GM12878 (cell line): ENCODE measurements around the gene TAF6L. TPM values are rescaled to one million over a fixed set of nuclear protein-coding genes. Genes with fewer than 3 reads are reported as not detected.

Experiments
- ATAC-seq: fragments of 200-7000 bp; cut with Tn5 transposase; 3 replicates; pipeline ENCODE4 v1.9.1; 2020; ENCODE audit warnings: mild to moderate bottlenecking, moderate library complexity
- BruUV-seq: library from RNA; stranded (reverse); fragments of 400-500 nt; replicated peaks from 2 replicates; lab custom pipeline; 2021; lab: Mats Ljungman, UMichigan
- CTCF ChIA-PET: fragments of 300-600 bp; sonication (Branson Sonifier 250); formaldehyde crosslinking; extraction: SDS; loops from one replicate; lab custom pipeline; 2021; ENCODE audit warnings: inconsistent platforms; lab: Yijun Ruan, JAX
- POLR2A ChIA-PET: fragments of 350-600 bp; formaldehyde crosslinking; extraction: SDS; loops from one replicate; lab custom pipeline; 2021; ENCODE audit warnings: inconsistent platforms; lab: Charles Lee
- RAD21 ChIA-PET: fragments of 300-600 bp; sonication (Branson Sonifier 250); formaldehyde crosslinking; loops from one replicate; lab custom pipeline; 2023; ENCODE audit warnings: antibody characterized with exemption; ENCODE audit not compliant: unreplicated experiment; lab: Charles Lee
- SMC1A ChIA-PET: fragments of 300-600 bp; sonication (Branson Sonifier 250); formaldehyde crosslinking; loops from one replicate; lab custom pipeline; 2023; ENCODE audit not compliant: unreplicated experiment, uncharacterized antibody; lab: Charles Lee
- DNase-seq: peaks from one replicate; pipeline ENCODE4 v3.0.0-alpha.2; 2011; ENCODE audit warnings: low read depth, low spot score
- FAIRE-seq: peaks from 3 replicates; lab custom pipeline; 2011; peaks lifted over from hg19 to GRCh38; lab: Jason Lieb, UNC
- H2AFZ ChIP-seq: 2 replicates; pipeline ENCODE4 v1.6.0; 2011; ENCODE audit warnings: low read depth, low read length, control low read depth; ENCODE audit not compliant: control insufficient read depth
- H3K27ac ChIP-seq: 2 replicates; pipeline ENCODE4 v1.5.1; 2011; ENCODE audit warnings: control low read depth; ENCODE audit not compliant: control insufficient read depth, insufficient read depth
- H3K27me3 ChIP-seq, 2 experiments: replicated peaks in 1 of 2; 2 replicates each; pipeline versions ENCODE4 v1.6.0 to v1.6.1; 2011; ENCODE audit warnings: low read length in 1 of 2; ENCODE audit not compliant: control insufficient read depth in 2 of 2, insufficient read depth in 2 of 2
- H3K36me3 ChIP-seq, 2 experiments: 2 replicates each; pipeline ENCODE4 v1.5.1; 2011; ENCODE audit warnings: low read length in 1 of 2; ENCODE audit not compliant: control insufficient read depth in 2 of 2, insufficient read depth in 2 of 2
- H3K4me1 ChIP-seq: 2 replicates; pipeline ENCODE4 v1.6.1; 2011; ENCODE audit warnings: mild to moderate bottlenecking, low read length, moderate library complexity, mixed read lengths; ENCODE audit not compliant: control insufficient read depth, insufficient read depth
- H3K4me2 ChIP-seq: 2 replicates; pipeline ENCODE4 v1.6.0; 2011; ENCODE audit warnings: control low read depth; ENCODE audit not compliant: control insufficient read depth, insufficient read depth
- H3K4me3 ChIP-seq: fragments of 200-600 bp; sonication (generic); 2 replicates; pipeline ENCODE4 v1.5.1; 2016
- H3K79me2 ChIP-seq: 2 replicates; pipeline ENCODE4 v1.6.0; 2011; ENCODE audit warnings: low read length; ENCODE audit not compliant: control insufficient read depth, insufficient read depth
- H3K9ac ChIP-seq: 2 replicates; pipeline ENCODE4 v1.8.0; 2011; ENCODE audit warnings: low read length, control low read depth, mixed read lengths; ENCODE audit not compliant: control insufficient read depth, insufficient read depth
- H3K9me3 ChIP-seq: replicated peaks from 3 replicates; pipeline ENCODE4 v1.5.1; 2011; ENCODE audit warnings: mild to moderate bottlenecking, low read length; ENCODE audit not compliant: control insufficient read depth, insufficient read depth
- H4K20me1 ChIP-seq: 2 replicates; pipeline ENCODE4 v1.6.0; 2011; ENCODE audit not compliant: control insufficient read depth, insufficient read depth
- BMI1 ChIP-seq: fragments of 450-650 bp; IDR thresholded peaks from 2 replicates; pipeline ENCODE4 v1.6.1; 2016; ENCODE audit warnings: mild to moderate bottlenecking, moderate library complexity, borderline replicate concordance
- CBX5 ChIP-seq: sonication (generic); IDR thresholded peaks from 2 replicates; pipeline ENCODE4 v1.6.1; 2016; ENCODE audit warnings: low read depth, moderate library complexity, mild to moderate bottlenecking, inconsistent platforms
- EGR1 ChIP-seq, 2 experiments: IDR thresholded peaks; 1 replicate in 1 of 2; 2 replicates in 1 of 2; pipeline ENCODE4 v1.6.1; 2011 to 2012; ENCODE audit warnings: low read depth in 2 of 2, low read length in 2 of 2, borderline replicate concordance in 1 of 2, mild to moderate bottlenecking in 1 of 2, moderate library complexity in 1 of 2
- ESRRA ChIP-seq: IDR thresholded peaks from 2 replicates; pipeline ENCODE4 v1.6.1; 2012; ENCODE audit warnings: mild to moderate bottlenecking, low read length, improper control_type of control experiment
- HCFC1 ChIP-seq: fragments of 150-350 bp; IDR thresholded peaks from 2 replicates; pipeline ENCODE4 v1.6.1; 2014; ENCODE audit warnings: low read length
- HDAC6 ChIP-seq: fragments of 200-600 bp; sonication (generic); IDR thresholded peaks from one replicate; pipeline ENCODE4 v1.8.0; 2017; ENCODE audit warnings: antibody characterized with exemption; ENCODE audit not compliant: unreplicated experiment
- LARP7 ChIP-seq: fragments of 450-650 bp; IDR thresholded peaks from 2 replicates; pipeline ENCODE4 v1.6.1; 2017; ENCODE audit warnings: mild to moderate bottlenecking
- MTA2 ChIP-seq: fragments of 450-650 bp; IDR thresholded peaks from 2 replicates; pipeline ENCODE4 v1.6.1; 2016; ENCODE audit warnings: low read depth, mild to moderate bottlenecking, moderate library complexity
- NR2C1 ChIP-seq: fragments of 450-650 bp; IDR thresholded peaks from 2 replicates; pipeline ENCODE4 v1.6.1; 2017; ENCODE audit warnings: antibody characterized with exemption, mild to moderate bottlenecking, moderate library complexity
- POLR2A ChIP-seq: IDR thresholded peaks from 2 replicates; pipeline ENCODE4 v1.6.1; 2011; ENCODE audit warnings: low read depth, mild to moderate bottlenecking, low read length
- RAD21 ChIP-seq: IDR thresholded peaks from 2 replicates; pipeline ENCODE4 v1.6.1; 2011; ENCODE audit warnings: mild to moderate bottlenecking, low read depth, low read length, moderate library complexity; ENCODE audit not compliant: insufficient read depth
- RUNX3 ChIP-seq: IDR thresholded peaks from 2 replicates; pipeline ENCODE4 v1.6.1; 2012; ENCODE audit warnings: low read length, inconsistent platforms
- SIN3A ChIP-seq: IDR thresholded peaks from 2 replicates; pipeline ENCODE4 v1.6.1; 2012; ENCODE audit warnings: low read depth, low read length, improper control_type of control experiment
- SMARCA5 ChIP-seq: fragments of 450-650 bp; IDR thresholded peaks from 2 replicates; pipeline ENCODE4 v1.6.1; 2017; ENCODE audit warnings: mild to moderate bottlenecking
- SMC3 ChIP-seq: IDR thresholded peaks from 2 replicates; pipeline ENCODE4 v1.6.1; 2011; ENCODE audit warnings: low read length, improper control_type of control experiment, borderline replicate concordance
- TAF1 ChIP-seq: IDR thresholded peaks from 2 replicates; pipeline ENCODE4 v1.6.1; 2011; ENCODE audit warnings: mild to moderate bottlenecking, low read depth, low read length, borderline replicate concordance
- TCF12 ChIP-seq: IDR thresholded peaks from 2 replicates; pipeline ENCODE4 v1.6.1; 2011; ENCODE audit warnings: low read depth, mild to moderate bottlenecking, low read length
- TCF3 ChIP-seq: IDR thresholded peaks from 2 replicates; pipeline ENCODE4 v1.6.1; 2012; ENCODE audit warnings: low read depth, mild to moderate bottlenecking, low read length, borderline replicate concordance; ENCODE audit not compliant: insufficient read depth
- ZNF207 ChIP-seq: fragments of 450-650 bp; IDR thresholded peaks from 2 replicates; pipeline ENCODE4 v1.6.1; 2014; ENCODE audit warnings: antibody characterized with exemption, mild to moderate bottlenecking, borderline replicate concordance
- WGBS: methylation state at CpG from one replicate; pipeline ENCODE4 v1.1.6; 2016; ENCODE audit warnings: low lambda C conversion rate; ENCODE audit not compliant: insufficient replicate concordance, insufficient coverage; ENCODE audit errors: missing lambda C conversion rate; 5-methylcytosine and 5-hydroxymethylcytosine counted together
- in situ Hi-C: fragments of 300-500 bp; cut with MboI; formaldehyde crosslinking; loops from 9 replicates; pipeline ENCODE4 v1.14.3; 2018; ENCODE audit warnings: mixed read lengths
- intact Hi-C: fragments of 100-400 bp; cut with micrococcal nuclease; formaldehyde crosslinking; loops from one replicate; pipeline ENCODE4 v1.14.2; 2022; ENCODE audit not compliant: unreplicated experiment
- polyA plus RNA-seq, 11 experiments: library from polyadenylated mRNA; depleted of rRNA in 4 of 11; unstranded in 6 of 11; stranded (reverse) in 5 of 11; fragments of >200 nt; fragmentation: Nextera tagmentation in 4 of 11; fragmentation: Illumina TruSeq in 1 of 11; extraction: Ambion mirVana in 4 of 11; extraction: Trizol in 1 of 11; gene quantifications; 1 replicate in 1 of 11; 2 replicates in 10 of 11; pipeline versions ENCODE4 v1.2.1 to v1.2.3, GENCODE V29; 2011 to 2016; ENCODE audit warnings: inconsistent platforms in 2 of 11, missing spikeins in 2 of 11, low read depth in 1 of 11
- total RNA-seq, 4 experiments: library from RNA; depleted of rRNA in 3 of 4; stranded (reverse); fragments of >200 nt in 3 of 4; fragmentation: Illumina TruSeq in 1 of 4; extraction: Trizol in 1 of 4; gene quantifications; 2 replicates each; pipeline versions ENCODE4 v1.2.1 to v1.2.3, GENCODE V29; 2013 to 2021
- TF ChIP-seq, protein P1 (sequence below): fragments of 450-650 bp; IDR thresholded peaks from 2 replicates; pipeline ENCODE4 v1.6.1; 2016; ENCODE audit warnings: mild to moderate bottlenecking
- TF ChIP-seq, protein P2 (sequence below): fragments of 450-650 bp; conservative IDR thresholded peaks from 2 replicates; pipeline ENCODE4 v1.6.1; 2017; ENCODE audit warnings: mild to moderate bottlenecking, moderate library complexity

TAF6L gene
- total and polyA plus RNA-seq, 10 of the 15 experiments (the other 5 are each of a cell fraction or from before 2014, with no cell fraction given): 0.15 to 35.6 (median 19.0) TPM

DNA sequence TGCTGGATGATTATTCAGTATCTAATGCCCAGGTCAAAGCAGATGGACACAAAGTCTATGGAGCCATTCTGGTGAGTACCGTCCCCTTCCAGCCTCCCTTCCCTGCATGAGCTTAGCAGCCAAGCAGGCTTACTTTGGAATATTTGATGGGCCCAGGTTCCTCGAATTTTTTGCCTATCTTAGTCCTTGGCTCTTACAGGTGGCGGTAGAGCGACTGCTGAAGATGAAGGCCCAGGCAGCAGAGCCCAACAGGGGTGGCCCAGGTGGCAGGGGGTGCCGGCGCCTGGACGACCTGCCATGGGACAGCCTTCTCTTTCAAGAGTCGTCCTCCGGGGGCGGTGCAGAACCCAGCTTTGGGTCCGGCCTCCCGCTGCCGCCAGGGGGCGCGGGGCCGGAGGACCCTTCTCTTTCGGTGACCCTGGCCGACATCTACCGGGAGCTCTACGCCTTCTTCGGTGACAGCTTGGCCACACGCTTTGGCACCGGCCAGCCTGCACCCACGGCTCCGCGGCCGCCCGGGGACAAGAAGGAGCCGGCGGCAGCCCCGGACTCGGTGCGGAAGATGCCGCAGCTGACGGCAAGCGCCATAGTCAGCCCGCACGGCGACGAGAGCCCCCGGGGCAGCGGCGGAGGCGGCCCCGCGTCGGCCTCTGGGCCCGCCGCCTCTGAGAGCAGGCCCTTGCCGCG, 15.3 kb downstream of the TAF6L start:
- H4K20me1 ChIP-seq: no peaks in the 10 kb centered on the region
- no peaks in the 10 kb centered on the region for H3K9me3 ChIP-seq
- CTCF ChIA-PET: interaction anchor here (0.5 to 6.6 kb wide), 42 partner anchors 11 to 392 kb away, joined by 3 to 131 read pairs (median 5); partner anchors contain the start of genes BSCL2, GNG3, HNRNPUL2 and POLR2G
- WGBS: under 1% methylated on average over 51 of the region's 51 CpGs
- no TSS peak for BruUV-seq
- in situ Hi-C loops: no loop called here
- H3K4me1 ChIP-seq: peaks cover 6% of the 10 kb centered on the region
- peak overlapping the region; percentile 31 for H2AFZ ChIP-seq
- SMC1A ChIA-PET: interaction anchor here (0.9 to 4.2 kb wide), 18 partner anchors 11 to 362 kb away, joined by 3 to 33 read pairs (median 4); partner anchors contain the start of genes POLR2G, SLC3A2, TAF6L and WDR74
- peaks cover 5 to 14% of the 10 kb centered on the region in 2 experiments for H3K36me3 ChIP-seq
- H3K4me3 ChIP-seq: peak overlapping the region; percentile 95
- peak overlapping the region; percentile 77 for H3K9ac ChIP-seq
- POLR2A ChIA-PET: interaction anchor here (0.9 to 6.0 kb wide), 19 partner anchors 8 to 115 kb away, joined by 3 to 53 read pairs (median 7); partner anchors contain the start of genes HNRNPUL2, LBHD1, POLR2G and SLC3A2
- ATAC-seq: peak; percentile 86
- intact Hi-C loops: loop anchor here (1.0 to 5.0 kb wide), 5 partner anchors 16 to 96 kb away; partner anchors contain the start of genes NXF1, SLC3A2, TAF6L and WDR74
- no peaks in the 10 kb centered on the region for H3K27me3 ChIP-seq
- H3K27ac ChIP-seq: peak overlapping the region; percentile 64
- H3K79me2 ChIP-seq: peaks cover 39% of the 10 kb centered on the region
- no peak for DNase-seq
- peak; percentile 81 for FAIRE-seq
- peak overlapping the region; percentile 95 for H3K4me2 ChIP-seq
- RAD21 ChIA-PET: interaction anchor here (0.6 to 3.8 kb wide), 25 partner anchors 9 to 392 kb away, joined by 3 to 57 read pairs (median 5); partner anchors contain the start of genes C11orf98, CSKMT, HNRNPUL2 and LBHD1
- TF ChIP-seq TAF1: peak; percentile 35; the same call in 1 of the 2 replicates
- TF ChIP-seq, protein P1, sequence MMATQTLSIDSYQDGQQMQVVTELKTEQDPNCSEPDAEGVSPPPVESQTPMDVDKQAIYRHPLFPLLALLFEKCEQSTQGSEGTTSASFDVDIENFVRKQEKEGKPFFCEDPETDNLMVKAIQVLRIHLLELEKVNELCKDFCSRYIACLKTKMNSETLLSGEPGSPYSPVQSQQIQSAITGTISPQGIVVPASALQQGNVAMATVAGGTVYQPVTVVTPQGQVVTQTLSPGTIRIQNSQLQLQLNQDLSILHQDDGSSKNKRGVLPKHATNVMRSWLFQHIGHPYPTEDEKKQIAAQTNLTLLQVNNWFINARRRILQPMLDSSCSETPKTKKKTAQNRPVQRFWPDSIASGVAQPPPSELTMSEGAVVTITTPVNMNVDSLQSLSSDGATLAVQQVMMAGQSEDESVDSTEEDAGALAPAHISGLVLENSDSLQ: 0 out of 2 replicates have a peak, but pooled peaks have one; percentile 24
- peak; percentile 63 for TF ChIP-seq RAD21
- TF ChIP-seq BMI1: no peak
- peak; percentile 22; the same call in 1 of the 2 replicates for TF ChIP-seq SIN3A
- peak; percentile 98; the same call in 1 of the 2 replicates for TF ChIP-seq SMARCA5
- TF ChIP-seq SMC3: peak; percentile 91
- TF ChIP-seq, protein P2, sequence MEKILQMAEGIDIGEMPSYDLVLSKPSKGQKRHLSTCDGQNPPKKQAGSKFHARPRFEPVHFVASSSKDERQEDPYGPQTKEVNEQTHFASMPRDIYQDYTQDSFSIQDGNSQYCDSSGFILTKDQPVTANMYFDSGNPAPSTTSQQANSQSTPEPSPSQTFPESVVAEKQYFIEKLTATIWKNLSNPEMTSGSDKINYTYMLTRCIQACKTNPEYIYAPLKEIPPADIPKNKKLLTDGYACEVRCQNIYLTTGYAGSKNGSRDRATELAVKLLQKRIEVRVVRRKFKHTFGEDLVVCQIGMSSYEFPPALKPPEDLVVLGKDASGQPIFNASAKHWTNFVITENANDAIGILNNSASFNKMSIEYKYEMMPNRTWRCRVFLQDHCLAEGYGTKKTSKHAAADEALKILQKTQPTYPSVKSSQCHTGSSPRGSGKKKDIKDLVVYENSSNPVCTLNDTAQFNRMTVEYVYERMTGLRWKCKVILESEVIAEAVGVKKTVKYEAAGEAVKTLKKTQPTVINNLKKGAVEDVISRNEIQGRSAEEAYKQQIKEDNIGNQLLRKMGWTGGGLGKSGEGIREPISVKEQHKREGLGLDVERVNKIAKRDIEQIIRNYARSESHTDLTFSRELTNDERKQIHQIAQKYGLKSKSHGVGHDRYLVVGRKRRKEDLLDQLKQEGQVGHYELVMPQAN: 0 out of 2 replicates have a peak, but pooled peaks have one; percentile 83
- peak; percentile 41; the same call in 1 of the 2 replicates for TF ChIP-seq CBX5
- TF ChIP-seq HDAC6: no peak
- TF ChIP-seq ZNF207: 0 out of 2 replicates have a peak, but pooled peaks have one; percentile 52
- TF ChIP-seq POLR2A: peak; percentile 7; the same call in 1 of the 2 replicates
- TF ChIP-seq EGR1 (IDR thresholded peaks at IDR 0.05; ENCODE audit: borderline replicate concordance in 1 of 2, low read depth in 2 of 2, low read length in 2 of 2): peak in 1 of 2 experiments; percentile 73; a peak in 2 of 3 replicates
- TF ChIP-seq RUNX3: peak; percentile 18; the same call in 1 of the 2 replicates
- peak; percentile 91 for TF ChIP-seq LARP7
- TF ChIP-seq TCF3: peak; percentile 30; the same call in 1 of the 2 replicates
- TF ChIP-seq TCF12: 0 out of 2 replicates have a peak, but pooled peaks have one; percentile 29
- peak; percentile 39; the same call in 1 of the 2 replicates for TF ChIP-seq NR2C1
- no peak for TF ChIP-seq MTA2
- no peak for TF ChIP-seq ESRRA
- TF ChIP-seq HCFC1: no peak
